Calu3 (cell line): Measurements from ENCODE around the gene SLC17A3. TPM values are rescaled to one million over a fixed set of nuclear protein-coding genes. Genes with fewer than 3 reads are reported as not detected.

ENCODE experiments used
- BruUV-seq: library from RNA; stranded (reverse); fragments of 400-500 nt; replicated peaks from 2 replicates; lab custom pipeline; 2021; lab: Mats Ljungman, UMichigan
- CTCF ChIA-PET: fragments of 300-600 bp; sonication (Branson Sonifier 250); formaldehyde crosslinking; loops from one replicate; lab custom pipeline; 2022; ENCODE audit warnings: antibody characterized with exemption; lab: Charles Lee
- DNase-seq: peaks from one replicate; pipeline ENCODE4 v3.0.0; 2022
- H3K27ac Mint-ChIP-seq: one replicate; pipeline ENCODE4 v1.8.0; 2022; ENCODE audit warnings: mixed read lengths; ENCODE audit not compliant: unreplicated experiment
- H3K27me3 Mint-ChIP-seq: one replicate; pipeline ENCODE4 v1.8.0; 2022; ENCODE audit warnings: mixed read lengths; ENCODE audit not compliant: unreplicated experiment
- H3K36me3 Mint-ChIP-seq: one replicate; pipeline ENCODE4 v1.8.0; 2022; ENCODE audit warnings: mild to moderate bottlenecking, moderate library complexity, mixed read lengths; ENCODE audit not compliant: insufficient read depth, unreplicated experiment
- H3K4me1 Mint-ChIP-seq: one replicate; pipeline ENCODE4 v1.8.0; 2022; ENCODE audit warnings: mild to moderate bottlenecking, low read depth, mixed read lengths; ENCODE audit not compliant: unreplicated experiment
- H3K4me3 Mint-ChIP-seq: one replicate; pipeline ENCODE4 v1.8.0; 2022; ENCODE audit warnings: mild to moderate bottlenecking, low read depth, moderate library complexity, mixed read lengths; ENCODE audit not compliant: unreplicated experiment
- H3K9me3 Mint-ChIP-seq: one replicate; pipeline ENCODE4 v1.8.0; 2022; ENCODE audit warnings: low read depth, mixed read lengths; ENCODE audit not compliant: unreplicated experiment
- intact Hi-C: fragments of 100-400 bp; cut with micrococcal nuclease; formaldehyde crosslinking; loops from one replicate; pipeline ENCODE4 v1.10.0; 2022; ENCODE audit not compliant: unreplicated experiment
- total RNA-seq: library from RNA; stranded (reverse); gene quantifications from 2 replicates; pipeline ENCODE4 v1.2.3, GENCODE V29; 2022
- TF ChIP-seq, protein P1 (sequence below): fragments of 200-600 bp; IDR thresholded peaks from one replicate; pipeline ENCODE4 v1.8.0; 2022; ENCODE audit warnings: antibody characterized with exemption; ENCODE audit not compliant: unreplicated experiment

SLC17A3 gene
- total RNA-seq, 1 experiment from 2014 or later: not detected

DNA sequence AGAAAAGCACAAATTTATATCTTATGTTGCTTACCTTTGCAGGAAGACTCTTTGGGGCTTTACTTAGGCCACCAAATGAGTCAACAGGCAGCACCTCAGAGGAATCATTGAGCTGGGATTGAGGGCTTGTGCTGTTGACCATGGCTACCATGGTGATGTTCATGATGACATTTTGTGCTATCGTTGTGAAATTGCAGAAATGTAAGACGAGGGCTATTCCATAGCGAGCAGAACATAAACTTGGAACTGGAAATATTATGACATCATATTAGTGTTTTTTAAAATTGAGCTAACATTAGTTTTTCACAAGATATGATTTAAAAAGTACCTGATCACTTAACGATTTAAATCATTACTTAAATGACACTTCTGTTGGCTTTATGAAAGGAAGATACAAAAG lies 11.8 kb downstream of the SLC17A3 start:
- BruUV-seq: no TSS peak
- CTCF ChIA-PET: no interaction called here
- Mint-ChIP-seq H3K27ac (no peak overlapping the region), H3K4me3 (no peak overlapping the region), H3K27me3 (no peaks in the 10 kb centered on the region), H3K9me3 (peaks cover 10% of the 10 kb centered on the region), H3K4me1 (peaks cover 35% of the 10 kb centered on the region), H3K36me3 (no peaks in the 10 kb centered on the region)
- TF ChIP-seq, protein P1, sequence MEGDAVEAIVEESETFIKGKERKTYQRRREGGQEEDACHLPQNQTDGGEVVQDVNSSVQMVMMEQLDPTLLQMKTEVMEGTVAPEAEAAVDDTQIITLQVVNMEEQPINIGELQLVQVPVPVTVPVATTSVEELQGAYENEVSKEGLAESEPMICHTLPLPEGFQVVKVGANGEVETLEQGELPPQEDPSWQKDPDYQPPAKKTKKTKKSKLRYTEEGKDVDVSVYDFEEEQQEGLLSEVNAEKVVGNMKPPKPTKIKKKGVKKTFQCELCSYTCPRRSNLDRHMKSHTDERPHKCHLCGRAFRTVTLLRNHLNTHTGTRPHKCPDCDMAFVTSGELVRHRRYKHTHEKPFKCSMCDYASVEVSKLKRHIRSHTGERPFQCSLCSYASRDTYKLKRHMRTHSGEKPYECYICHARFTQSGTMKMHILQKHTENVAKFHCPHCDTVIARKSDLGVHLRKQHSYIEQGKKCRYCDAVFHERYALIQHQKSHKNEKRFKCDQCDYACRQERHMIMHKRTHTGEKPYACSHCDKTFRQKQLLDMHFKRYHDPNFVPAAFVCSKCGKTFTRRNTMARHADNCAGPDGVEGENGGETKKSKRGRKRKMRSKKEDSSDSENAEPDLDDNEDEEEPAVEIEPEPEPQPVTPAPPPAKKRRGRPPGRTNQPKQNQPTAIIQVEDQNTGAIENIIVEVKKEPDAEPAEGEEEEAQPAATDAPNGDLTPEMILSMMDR: no peak
- intact Hi-C loops: no loop called here
- no peak for DNase-seq

DNA sequence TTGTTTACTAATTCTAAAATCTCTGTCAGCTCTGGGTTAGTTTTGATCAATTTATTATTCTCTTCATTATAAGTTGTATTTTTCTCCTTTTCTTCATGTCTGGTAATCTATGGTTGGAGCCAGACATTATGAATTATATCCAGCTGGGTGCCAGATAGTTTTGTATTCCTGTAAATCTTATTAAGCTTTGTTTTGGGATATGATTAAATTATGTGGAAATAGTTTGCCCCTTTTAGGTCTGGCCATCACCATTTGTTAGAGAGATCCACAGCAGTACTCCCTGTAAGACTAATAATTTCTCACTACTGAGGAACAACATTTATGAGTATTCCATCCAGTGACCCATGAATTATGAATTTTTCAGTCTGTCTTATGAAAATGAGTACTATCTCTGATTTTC lies 21.3 kb downstream of the SLC17A3 start:
- BruUV-seq: no TSS peak
- Mint-ChIP-seq H3K4me1 (peaks cover under 1% of the 10 kb centered on the region), H3K27me3 (no peaks in the 10 kb centered on the region), H3K36me3 (no peaks in the 10 kb centered on the region), H3K4me3 (no peak overlapping the region), H3K27ac (no peak overlapping the region), H3K9me3 (no peaks in the 10 kb centered on the region)
- DNase-seq: no peak
- TF ChIP-seq, protein P1: no peak
- CTCF ChIA-PET: no interaction called here
- intact Hi-C loops: no loop called here

DNA sequence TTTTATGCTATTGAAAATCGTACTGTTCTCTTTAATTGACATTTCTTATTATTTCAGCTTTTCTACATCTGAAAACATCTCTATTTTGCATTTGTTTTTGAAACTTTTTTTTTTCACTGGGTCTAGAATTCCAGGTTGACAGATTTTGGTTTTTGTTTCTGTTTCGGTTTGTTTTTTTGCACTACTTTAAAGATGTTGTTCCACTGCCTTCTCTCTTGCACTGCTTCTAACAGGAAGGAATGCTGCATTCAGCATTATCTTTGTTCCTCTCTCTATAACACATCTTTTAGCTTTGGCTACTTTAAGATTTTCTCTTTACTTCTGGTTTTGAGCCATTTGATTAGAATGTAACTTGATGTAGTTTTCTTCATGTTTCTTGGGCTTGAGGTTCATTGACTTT lies 22.1 kb downstream of the SLC17A3 start:
- TF ChIP-seq, protein P1: no peak
- Mint-ChIP-seq H3K27me3 (no peaks in the 10 kb centered on the region), H3K27ac (no peak overlapping the region), H3K36me3 (no peaks in the 10 kb centered on the region), H3K9me3 (no peaks in the 10 kb centered on the region), H3K4me3 (no peak overlapping the region), H3K4me1 (no peaks in the 10 kb centered on the region)
- no peak for DNase-seq
- BruUV-seq: no TSS peak
- CTCF ChIA-PET: no interaction called here
- intact Hi-C loops: no loop called here

- Mint-ChIP-seq H3K4me1 (no peaks in the 10 kb centered on the region), H3K4me3 (no peak overlapping the region), H3K27ac (no peak overlapping the region), H3K27me3 (peaks cover 14% of the 10 kb centered on the region), H3K9me3 (no peaks in the 10 kb centered on the region), H3K36me3 (no peaks in the 10 kb centered on the region)
- DNase-seq: no peak
- TF ChIP-seq, protein P1: no peak
- intact Hi-C loops: no loop called here
- BruUV-seq: no TSS peak
- CTCF ChIA-PET: no interaction called here
These were observed 29.5 kb downstream of the SLC17A3 start for GRCh38 chr6:25844518-25844917.
